ENCODE results near the gene TMPRSS11A.

DNA sequence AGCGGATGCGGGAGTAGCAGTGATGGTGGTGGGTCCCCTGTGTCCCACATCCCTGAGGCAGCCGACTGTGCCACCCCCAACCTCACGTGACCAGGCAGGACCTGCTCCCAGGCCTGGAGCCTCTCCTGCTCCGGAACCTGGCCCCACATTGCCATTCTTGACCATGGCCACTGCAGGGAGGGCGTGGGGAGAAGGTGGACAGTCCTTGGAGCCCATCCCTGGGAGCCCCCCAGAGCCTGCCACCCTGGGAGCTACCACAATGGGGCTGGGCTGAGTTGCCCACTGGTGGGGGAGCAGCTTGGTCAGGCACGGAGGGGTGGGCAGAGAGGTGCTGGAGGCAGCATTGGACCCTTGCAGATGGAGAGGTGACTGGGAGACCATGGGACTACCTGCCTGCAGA, 36.8 kb downstream of the TMPRSS11A start:
- TF ChIP-seq POLR2A (IDR thresholded peaks at IDR 0.05) = no peak
- TF ChIP-seq, protein P1, sequence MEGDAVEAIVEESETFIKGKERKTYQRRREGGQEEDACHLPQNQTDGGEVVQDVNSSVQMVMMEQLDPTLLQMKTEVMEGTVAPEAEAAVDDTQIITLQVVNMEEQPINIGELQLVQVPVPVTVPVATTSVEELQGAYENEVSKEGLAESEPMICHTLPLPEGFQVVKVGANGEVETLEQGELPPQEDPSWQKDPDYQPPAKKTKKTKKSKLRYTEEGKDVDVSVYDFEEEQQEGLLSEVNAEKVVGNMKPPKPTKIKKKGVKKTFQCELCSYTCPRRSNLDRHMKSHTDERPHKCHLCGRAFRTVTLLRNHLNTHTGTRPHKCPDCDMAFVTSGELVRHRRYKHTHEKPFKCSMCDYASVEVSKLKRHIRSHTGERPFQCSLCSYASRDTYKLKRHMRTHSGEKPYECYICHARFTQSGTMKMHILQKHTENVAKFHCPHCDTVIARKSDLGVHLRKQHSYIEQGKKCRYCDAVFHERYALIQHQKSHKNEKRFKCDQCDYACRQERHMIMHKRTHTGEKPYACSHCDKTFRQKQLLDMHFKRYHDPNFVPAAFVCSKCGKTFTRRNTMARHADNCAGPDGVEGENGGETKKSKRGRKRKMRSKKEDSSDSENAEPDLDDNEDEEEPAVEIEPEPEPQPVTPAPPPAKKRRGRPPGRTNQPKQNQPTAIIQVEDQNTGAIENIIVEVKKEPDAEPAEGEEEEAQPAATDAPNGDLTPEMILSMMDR (IDR thresholded peaks at IDR 0.05) = no peak
